BJ (cell line): ENCODE measurements around the gene MYO1D. TPM values are rescaled to one million over a fixed set of nuclear protein-coding genes. Genes with fewer than 3 reads are reported as not detected.
"Not testable (repeated sequence)": the region's sequence is repeated elsewhere in the genome, so short reads cannot be mapped to it uniquely, and the experiment has no call there.

Experiments used
- CTCF ChIA-PET: fragments of 350-600 bp; formaldehyde crosslinking; extraction: SDS; loops from one replicate; lab custom pipeline; 2021; ENCODE audit warnings: antibody characterized with exemption, inconsistent platforms; lab: Yijun Ruan, JAX
- POLR2A ChIA-PET: fragments of 300-600 bp; sonication (Branson Sonifier 250); formaldehyde crosslinking; extraction: SDS; loops from one replicate; lab custom pipeline; 2021; ENCODE audit warnings: antibody characterized with exemption; lab: Charles Lee
- DNase-seq: peaks from one replicate; pipeline ENCODE4 v3.0.0-alpha.2; 2011; ENCODE audit warnings: low read depth
- H3K27me3 ChIP-seq: 2 replicates; pipeline ENCODE4 v1.6.0; 2011; ENCODE audit warnings: low read length; ENCODE audit not compliant: control insufficient read depth, insufficient read depth
- H3K36me3 ChIP-seq: 2 replicates; pipeline ENCODE4 v1.5.1; 2011; ENCODE audit warnings: low read length; ENCODE audit not compliant: control insufficient read depth, insufficient read depth
- H3K4me3 ChIP-seq: 2 replicates; pipeline ENCODE4 v1.5.1; 2011; ENCODE audit warnings: low read depth, mild to moderate bottlenecking, control low read depth, low read length
- polyA plus RNA-seq: library from polyadenylated mRNA; depleted of rRNA; stranded (reverse); fragments of >200 nt; gene quantifications from 2 replicates; pipeline ENCODE4 v1.2.3, GENCODE V29; 2011
- TF ChIP-seq, protein P1 (sequence below): IDR thresholded peaks from 2 replicates; pipeline ENCODE4 v1.5.1; 2011; ENCODE audit warnings: low read depth, mild to moderate bottlenecking, control low read depth, inconsistent platforms, low read length, moderate library complexity; ENCODE audit not compliant: insufficient read depth

Gene MYO1D
- polyA plus RNA-seq, 1 experiment: 23.6 TPM

DNA sequence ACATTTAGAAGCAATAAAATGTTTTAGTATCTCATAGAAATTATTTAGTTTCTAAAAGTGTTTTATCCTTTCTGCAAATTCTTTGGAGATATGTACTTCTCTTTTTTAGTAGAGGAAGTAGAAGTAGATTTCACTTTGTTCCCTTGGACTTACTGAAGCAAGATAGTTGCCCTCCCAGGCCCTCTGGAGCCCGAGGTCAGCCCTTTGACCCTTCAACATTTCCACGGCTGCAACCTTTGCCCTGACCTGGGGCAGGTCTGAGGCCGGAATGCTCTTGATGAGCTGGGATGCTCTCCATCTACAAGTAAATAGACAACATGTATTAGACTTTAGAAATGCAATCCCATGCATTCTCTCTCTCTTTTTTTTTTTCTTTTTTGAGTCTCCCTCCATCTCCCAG, 222.6 kb downstream of the MYO1D start:
- H3K27me3 ChIP-seq: no peaks in the 10 kb centered on the region
- ChIA-PET POLR2A (no interaction called here), CTCF (interaction anchor here (0.7 to 1.8 kb wide), 4 partner anchors 14 to 171 kb away, joined by 3 to 4 read pairs (median 3); no protein-coding TSS in a partner anchor)
- TF ChIP-seq, protein P1, sequence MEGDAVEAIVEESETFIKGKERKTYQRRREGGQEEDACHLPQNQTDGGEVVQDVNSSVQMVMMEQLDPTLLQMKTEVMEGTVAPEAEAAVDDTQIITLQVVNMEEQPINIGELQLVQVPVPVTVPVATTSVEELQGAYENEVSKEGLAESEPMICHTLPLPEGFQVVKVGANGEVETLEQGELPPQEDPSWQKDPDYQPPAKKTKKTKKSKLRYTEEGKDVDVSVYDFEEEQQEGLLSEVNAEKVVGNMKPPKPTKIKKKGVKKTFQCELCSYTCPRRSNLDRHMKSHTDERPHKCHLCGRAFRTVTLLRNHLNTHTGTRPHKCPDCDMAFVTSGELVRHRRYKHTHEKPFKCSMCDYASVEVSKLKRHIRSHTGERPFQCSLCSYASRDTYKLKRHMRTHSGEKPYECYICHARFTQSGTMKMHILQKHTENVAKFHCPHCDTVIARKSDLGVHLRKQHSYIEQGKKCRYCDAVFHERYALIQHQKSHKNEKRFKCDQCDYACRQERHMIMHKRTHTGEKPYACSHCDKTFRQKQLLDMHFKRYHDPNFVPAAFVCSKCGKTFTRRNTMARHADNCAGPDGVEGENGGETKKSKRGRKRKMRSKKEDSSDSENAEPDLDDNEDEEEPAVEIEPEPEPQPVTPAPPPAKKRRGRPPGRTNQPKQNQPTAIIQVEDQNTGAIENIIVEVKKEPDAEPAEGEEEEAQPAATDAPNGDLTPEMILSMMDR: no peak
- no peak overlapping the region for H3K4me3 ChIP-seq
- H3K36me3 ChIP-seq: no peaks in the 10 kb centered on the region
- DNase-seq: no peak

DNA sequence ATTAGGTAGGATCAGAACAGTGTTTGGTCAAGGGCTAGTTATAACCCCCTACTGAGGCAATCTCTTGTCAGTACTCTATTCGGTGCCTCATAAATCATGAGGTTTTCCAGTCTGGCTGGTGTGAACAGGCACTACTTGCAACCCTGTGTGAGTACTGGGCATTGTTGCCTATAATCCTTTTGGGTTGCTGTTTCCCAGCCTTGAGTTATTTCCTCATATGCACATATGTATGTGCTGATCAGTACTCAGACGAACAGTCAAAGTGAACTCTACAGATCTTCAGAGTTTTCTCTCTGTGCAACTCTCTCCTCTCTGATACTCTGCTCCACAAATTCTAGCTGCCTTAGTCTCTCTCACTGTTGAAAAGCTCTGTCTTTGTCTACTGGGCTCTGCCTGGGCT, 225.8 kb downstream of the MYO1D start:
- DNase-seq: no peak
- no peak overlapping the region for H3K4me3 ChIP-seq
- no peaks in the 10 kb centered on the region for H3K27me3 ChIP-seq
- no peaks in the 10 kb centered on the region for H3K36me3 ChIP-seq
- POLR2A ChIA-PET: no interaction called here
- CTCF ChIA-PET: interaction anchor here (1.2 to 1.8 kb wide), 2 partner anchors 8 to 15 kb away, joined by 4 to 8 read pairs; no protein-coding TSS in a partner anchor
- TF ChIP-seq, protein P1: no peak

DNA sequence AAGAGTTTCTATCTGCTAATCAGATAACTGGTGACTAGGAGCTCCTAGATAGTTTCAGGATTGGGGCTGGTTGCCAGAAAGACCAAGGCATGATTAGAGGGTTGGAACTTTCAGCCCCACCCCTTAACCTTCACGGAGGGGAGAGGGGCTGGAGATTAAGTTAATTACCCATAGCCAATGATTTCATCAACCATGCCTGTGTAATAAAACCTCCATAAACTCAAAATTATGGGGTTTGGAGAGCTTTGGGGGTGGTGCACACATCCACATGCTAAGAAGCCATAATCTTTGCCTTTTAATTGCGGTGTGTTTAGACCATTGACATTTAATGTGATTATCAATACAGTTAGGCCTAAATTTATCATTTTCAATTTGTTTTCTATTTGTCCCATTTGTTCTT, 228.5 kb downstream of the MYO1D start:
- ChIA-PET CTCF (interaction anchor here (1.4 kb wide), 1 partner anchor 10 kb away, joined by 12 read pairs; no protein-coding TSS in a partner anchor), POLR2A (no interaction called here)
- Histone ChIP-seq H3K36me3 (no peaks in the 10 kb centered on the region), H3K4me3 (no peak overlapping the region), H3K27me3 (no peaks in the 10 kb centered on the region)
- TF ChIP-seq, protein P1: no peak
- DNase-seq: no peak

DNA sequence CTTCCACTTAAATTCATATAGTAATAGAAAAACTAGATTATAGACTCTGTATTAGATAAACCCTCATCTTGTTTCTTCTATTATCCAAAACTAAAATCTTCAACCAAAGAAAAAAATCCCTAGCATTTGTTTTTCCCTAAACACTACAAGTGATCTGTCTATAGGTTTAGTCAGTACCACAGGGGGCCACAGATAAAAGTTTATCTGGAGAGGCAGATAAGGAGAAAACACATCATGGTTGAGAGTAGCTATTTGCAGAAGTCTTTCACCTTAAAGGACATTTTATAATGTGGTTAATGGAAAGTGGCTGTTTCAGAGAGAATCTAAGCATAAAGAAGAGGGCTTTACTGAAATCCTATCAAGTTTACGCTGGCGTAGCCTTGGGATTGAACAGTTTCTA, 230.0 kb downstream of the MYO1D start:
- no peak for DNase-seq
- TF ChIP-seq, protein P1: no peak
- ChIA-PET CTCF (interaction anchor here (0.6 kb wide), 1 partner anchor 181 kb away, joined by 4 read pairs; no protein-coding TSS in a partner anchor), POLR2A (no interaction called here)
- no peaks in the 10 kb centered on the region for H3K36me3 ChIP-seq
- H3K4me3 ChIP-seq: no peak overlapping the region
- H3K27me3 ChIP-seq: no peaks in the 10 kb centered on the region

DNA sequence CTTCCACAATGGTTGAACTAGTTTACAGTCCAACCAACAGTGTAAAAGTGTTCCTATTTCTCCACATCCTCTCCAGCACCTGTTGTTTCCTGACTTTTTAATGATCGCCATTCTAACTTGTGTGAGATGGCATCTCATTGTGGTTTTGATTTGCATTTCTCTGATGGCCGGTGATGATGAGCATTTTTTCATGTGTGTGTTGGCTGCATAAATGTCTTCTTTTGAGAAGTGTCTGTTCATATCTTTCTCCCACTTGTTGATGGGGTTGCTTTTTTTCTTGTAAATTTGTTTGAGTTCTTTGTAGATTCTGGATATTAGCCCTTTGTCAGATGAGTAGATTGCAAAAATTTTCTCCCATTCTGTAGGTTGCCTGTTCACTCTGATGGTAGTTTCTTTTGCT, 235.4 kb downstream of the MYO1D start:
- DNase-seq, POLR2A ChIA-PET: not testable (repeated sequence)

More for the DNA sequence above, 235.4 kb downstream of the MYO1D start:
- H3K4me3 ChIP-seq, CTCF ChIA-PET, H3K36me3 ChIP-seq, H3K27me3 ChIP-seq: not testable (repeated sequence)
